RCC 7860 (cell line): ENCODE results near the gene ADORA3.

Source experiments
- DNase-seq: peaks from one replicate; pipeline ENCODE4 v3.0.0-alpha.2; 2015; ENCODE audit warnings: low spot score
- FAIRE-seq: peaks from 2 replicates; lab custom pipeline; 2012; peaks lifted over from hg19 to GRCh38; lab: Jason Lieb, UNC

The ADORA3 gene

GRCh38 chr1:111449703-111450017, 53.8 kb downstream of the ADORA3 start:
- DNase-seq, result no peak
- no peak for FAIRE-seq
